Activated T-cell treated with anti-CD3 and anti-CD28 coated beads, Interleukin-2, amount 50 U/mL, for 4 hours (primary cell): Measurements from ENCODE around the gene PPIC. TPM values are rescaled to one million over a fixed set of nuclear protein-coding genes. Genes with fewer than 3 reads are reported as not detected.

Experiments used
- ATAC-seq, 2 donors: fragments of 200-7000 bp; cut with Tn5 transposase; one replicate each; pipeline ENCODE4 v1.10.0; 2021
- DNase-seq: peaks from one replicate; pipeline ENCODE4 v3.0.0-alpha.2; 2020
- H3K27me3 Mint-ChIP-seq: one replicate; pipeline ENCODE4 v1.8.0; 2021; ENCODE audit warnings: low read depth, mixed read lengths
- H3K36me3 Mint-ChIP-seq: one replicate; pipeline ENCODE4 v1.8.0; 2022; ENCODE audit warnings: mixed read lengths; ENCODE audit not compliant: insufficient read depth
- H3K4me1 Mint-ChIP-seq: one replicate; pipeline ENCODE4 v1.8.0; 2021; ENCODE audit warnings: low read depth, mixed read lengths
- H3K4me3 Mint-ChIP-seq: one replicate; pipeline ENCODE4 v1.8.0; 2021; ENCODE audit warnings: mild to moderate bottlenecking, moderate library complexity, mixed read lengths
- H3K9me3 Mint-ChIP-seq: one replicate; pipeline ENCODE4 v1.8.0; 2021; ENCODE audit warnings: mixed read lengths
- total RNA-seq, 3 donors: library from RNA; stranded (reverse); gene quantifications; one replicate each; pipeline ENCODE4 v1.2.1, GENCODE V29; 2021

The PPIC gene
- under 1 TPM in 1 of 3 donors, not detected in 2; 0.18 TPM for total RNA-seq

- ATAC-seq (peak; percentile 39 to 52), DNase-seq (no peak)
Measured at GRCh38 chr5:123036391-123037103, at the start of gene PPIC. TSS of gene PPIC (minus strand) at chr5:123036725. CDS start at chr5:123036625, 100 bp downstream.

GRCh38 chr5:123085638-123086286, 49.2 kb upstream of the PPIC start:
- H3K9me3 Mint-ChIP-seq: no peaks in the 10 kb centered on the region
- H3K4me3 Mint-ChIP-seq: no peak overlapping the region
- H3K36me3 Mint-ChIP-seq: no peaks in the 10 kb centered on the region
- no peak for DNase-seq
- no peak for ATAC-seq
- H3K4me1 Mint-ChIP-seq: peaks cover 12% of the 10 kb centered on the region
- H3K27me3 Mint-ChIP-seq: peaks cover 64% of the 10 kb centered on the region

More at GRCh38 chr5:123036391-123037103, at the start of gene PPIC:
- H3K4me3 Mint-ChIP-seq: peak within 1 kb of the TSS; percentile 37
- H3K27me3 Mint-ChIP-seq: peaks cover 60% of the 10 kb centered on the region
- peaks cover 12% of the 10 kb centered on the region for H3K4me1 Mint-ChIP-seq
- no peaks in the 10 kb centered on the region for H3K9me3 Mint-ChIP-seq
- H3K36me3 Mint-ChIP-seq: no peaks in the 10 kb centered on the region

GRCh38 chr5:123084730-123085605, 48.4 kb upstream of the PPIC start:
- Mint-ChIP-seq H3K4me1 (peaks cover 12% of the 10 kb centered on the region), H3K27me3 (peaks cover 68% of the 10 kb centered on the region), H3K9me3 (no peaks in the 10 kb centered on the region), H3K36me3 (no peaks in the 10 kb centered on the region), H3K4me3 (no peak overlapping the region)
- no peak for ATAC-seq
- no peak for DNase-seq

- ATAC-seq (no peak), DNase-seq (no peak)
- no peaks in the 10 kb centered on the region for H3K9me3 Mint-ChIP-seq
- H3K4me1 Mint-ChIP-seq: peaks cover 7% of the 10 kb centered on the region
- no peak overlapping the region for H3K4me3 Mint-ChIP-seq
- H3K27me3 Mint-ChIP-seq: peaks cover 64% of the 10 kb centered on the region
- no peaks in the 10 kb centered on the region for H3K36me3 Mint-ChIP-seq
Measured at GRCh38 chr5:123083298-123083697, 46.8 kb upstream of the PPIC start.

DNA sequence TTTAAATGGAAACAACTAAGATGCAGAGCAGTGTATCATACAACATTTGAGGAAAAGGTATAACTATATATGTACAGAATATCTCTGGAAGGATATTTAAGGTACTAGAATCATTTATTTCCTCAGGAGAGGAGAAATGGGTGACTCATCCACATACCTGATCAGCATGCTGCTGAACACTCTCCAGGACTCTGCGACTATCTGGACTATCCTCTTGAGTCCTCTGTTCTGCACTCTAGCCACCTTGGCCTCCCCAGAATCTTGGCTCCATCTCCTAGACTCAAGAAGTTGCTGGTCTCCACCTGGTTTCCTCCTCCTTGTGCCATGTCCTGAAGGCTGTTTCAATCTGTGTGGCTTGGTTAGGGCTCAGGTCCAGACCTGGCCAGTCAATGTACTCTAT, 43.7 kb upstream of the PPIC start:
- no peak for ATAC-seq
- peaks cover 2% of the 10 kb centered on the region for H3K9me3 Mint-ChIP-seq
- H3K36me3 Mint-ChIP-seq: no peaks in the 10 kb centered on the region
- peaks cover 42% of the 10 kb centered on the region for H3K27me3 Mint-ChIP-seq
- H3K4me1 Mint-ChIP-seq: no peaks in the 10 kb centered on the region
- DNase-seq: no peak
- no peak overlapping the region for H3K4me3 Mint-ChIP-seq

DNA sequence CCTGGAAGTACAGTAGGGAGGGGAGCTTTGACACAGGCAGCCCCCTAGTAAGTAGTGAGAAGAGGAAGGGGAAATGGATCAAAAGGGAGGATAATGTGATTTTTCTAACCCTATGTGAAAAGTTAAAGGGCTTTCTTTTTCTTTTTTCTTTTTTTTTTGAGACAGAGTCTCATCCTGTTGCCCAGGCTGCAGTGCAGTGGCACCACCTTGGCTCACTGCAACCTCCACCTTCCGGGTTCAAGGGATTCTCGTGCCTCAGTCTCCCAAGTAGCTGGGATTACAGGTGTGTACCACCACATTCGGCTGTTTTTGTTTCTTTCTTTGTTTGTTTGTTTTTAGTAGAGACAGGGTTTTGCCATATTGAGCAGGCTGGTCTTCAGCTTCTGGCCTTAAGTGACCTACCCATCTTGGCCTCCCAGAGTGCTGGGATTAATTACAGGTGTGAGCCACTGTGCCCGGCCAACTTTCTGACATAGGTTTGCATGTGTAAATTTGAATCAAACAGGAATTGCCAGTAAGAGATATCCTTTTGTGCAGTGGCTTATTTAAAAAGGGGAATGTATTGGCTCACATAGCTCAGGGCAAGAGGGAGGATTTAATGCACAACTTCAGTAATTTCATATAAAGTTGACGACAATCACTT, 39.1 kb upstream of the PPIC start:
- H3K27me3 Mint-ChIP-seq: peaks cover 21% of the 10 kb centered on the region
- no peak for ATAC-seq
- peaks cover 5% of the 10 kb centered on the region for H3K9me3 Mint-ChIP-seq
- DNase-seq: no peak
- no peaks in the 10 kb centered on the region for H3K36me3 Mint-ChIP-seq
- H3K4me3 Mint-ChIP-seq: no peak overlapping the region
- no peaks in the 10 kb centered on the region for H3K4me1 Mint-ChIP-seq

- no peak overlapping the region for H3K4me3 Mint-ChIP-seq
- peaks cover 3% of the 10 kb centered on the region for H3K9me3 Mint-ChIP-seq
Measured at GRCh38 chr5:123068368-123068938, 31.9 kb upstream of the PPIC start.

GRCh38 chr5:123066016-123066415, 29.5 kb upstream of the PPIC start:
- H3K9me3 Mint-ChIP-seq: peaks cover 12% of the 10 kb centered on the region

More at GRCh38 chr5:123068368-123068938, 31.9 kb upstream of the PPIC start:
- ATAC-seq (no peak), DNase-seq (no peak)
- Mint-ChIP-seq H3K4me1 (no peaks in the 10 kb centered on the region), H3K27me3 (peaks cover 15% of the 10 kb centered on the region), H3K36me3 (no peaks in the 10 kb centered on the region)

GRCh38 chr5:123059455-123059854, 22.9 kb upstream of the PPIC start:
- DNase-seq (no peak), ATAC-seq (no peak)
- Mint-ChIP-seq H3K9me3 (peaks cover 14% of the 10 kb centered on the region), H3K4me1 (no peaks in the 10 kb centered on the region), H3K36me3 (no peaks in the 10 kb centered on the region), H3K4me3 (no peak overlapping the region), H3K27me3 (peaks cover 11% of the 10 kb centered on the region)

More at GRCh38 chr5:123066016-123066415, 29.5 kb upstream of the PPIC start:
- ATAC-seq: no peak
- no peak overlapping the region for H3K4me3 Mint-ChIP-seq
- H3K4me1 Mint-ChIP-seq: no peaks in the 10 kb centered on the region
- H3K27me3 Mint-ChIP-seq: peaks cover 15% of the 10 kb centered on the region
- no peak for DNase-seq
- H3K36me3 Mint-ChIP-seq: no peaks in the 10 kb centered on the region

- ATAC-seq: no peak
Measured at GRCh38 chr5:123051206-123051605, 14.7 kb upstream of the PPIC start.

DNA sequence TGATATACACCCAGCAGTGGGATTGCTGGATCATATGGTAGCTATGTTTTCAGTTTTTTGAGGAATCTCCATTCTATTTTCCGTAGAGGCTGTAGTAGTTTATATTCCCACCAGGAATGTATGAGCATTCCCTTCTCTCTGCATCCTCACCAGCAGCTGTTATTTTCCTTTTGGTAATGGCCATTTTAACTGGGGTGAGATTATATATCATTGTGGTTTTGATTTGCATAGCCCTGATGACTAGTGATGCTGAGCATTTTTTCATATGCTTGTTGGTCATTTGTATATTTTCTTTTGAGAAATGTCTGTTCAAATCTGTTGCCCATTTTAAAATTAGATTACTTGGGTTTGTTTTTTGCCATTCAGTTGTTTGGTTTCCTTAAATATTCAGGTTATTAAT, 11.2 kb upstream of the PPIC start:
- ATAC-seq: no peak
- H3K4me1 Mint-ChIP-seq: no peaks in the 10 kb centered on the region
- peaks cover 7% of the 10 kb centered on the region for H3K9me3 Mint-ChIP-seq
- peaks cover 43% of the 10 kb centered on the region for H3K27me3 Mint-ChIP-seq
- H3K36me3 Mint-ChIP-seq: no peaks in the 10 kb centered on the region
- DNase-seq: no peak
- no peak overlapping the region for H3K4me3 Mint-ChIP-seq

More at GRCh38 chr5:123051206-123051605, 14.7 kb upstream of the PPIC start:
- Mint-ChIP-seq H3K9me3 (peaks cover 7% of the 10 kb centered on the region), H3K36me3 (no peaks in the 10 kb centered on the region), H3K4me3 (no peak overlapping the region), H3K4me1 (no peaks in the 10 kb centered on the region), H3K27me3 (peaks cover 29% of the 10 kb centered on the region)
- DNase-seq: no peak

GRCh38 chr5:123046222-123046621, 9.7 kb upstream of the PPIC start:
- DNase-seq: no peak
- H3K4me1 Mint-ChIP-seq: no peaks in the 10 kb centered on the region
- peaks cover 31% of the 10 kb centered on the region for H3K27me3 Mint-ChIP-seq
- peaks cover under 1% of the 10 kb centered on the region for H3K9me3 Mint-ChIP-seq
- H3K36me3 Mint-ChIP-seq: no peaks in the 10 kb centered on the region
- H3K4me3 Mint-ChIP-seq: no peak overlapping the region
- ATAC-seq: no peak

DNA sequence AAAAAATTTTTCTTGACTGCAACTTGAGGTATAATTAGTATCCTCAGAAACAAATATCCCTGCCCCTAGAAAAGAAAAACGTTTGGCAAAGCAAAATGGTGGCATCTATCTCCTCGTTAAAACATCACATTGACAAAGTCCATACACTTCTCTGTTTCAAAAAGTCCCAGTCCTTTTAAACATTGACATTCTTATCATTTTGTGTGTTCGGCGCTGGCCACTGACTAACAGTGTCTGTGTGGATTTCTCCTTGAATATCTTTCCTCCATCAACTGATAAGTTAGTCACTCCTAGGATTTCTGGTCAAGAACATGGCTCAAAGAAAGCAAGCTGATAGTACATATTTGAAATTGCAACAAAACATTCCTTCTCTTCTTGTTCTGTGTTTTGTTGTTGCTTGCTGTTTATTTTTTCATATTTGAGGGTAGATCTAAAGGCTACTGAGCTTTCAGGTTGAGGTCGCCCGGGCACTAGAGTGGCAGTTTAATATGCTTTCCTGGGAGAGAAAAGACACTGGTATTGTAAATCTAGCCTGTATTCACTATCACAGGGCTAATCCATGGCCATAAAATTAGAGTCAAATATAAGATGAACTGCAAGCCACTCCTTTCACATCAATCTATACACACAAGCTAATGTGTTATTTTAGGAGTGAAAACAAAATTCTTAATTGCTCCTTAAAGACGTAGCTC, 8.5 kb upstream of the PPIC start:
- no peak overlapping the region for H3K4me3 Mint-ChIP-seq
- H3K36me3 Mint-ChIP-seq: no peaks in the 10 kb centered on the region
- DNase-seq: no peak
- no peaks in the 10 kb centered on the region for H3K9me3 Mint-ChIP-seq
- H3K4me1 Mint-ChIP-seq: no peaks in the 10 kb centered on the region
- ATAC-seq: no peak
- peaks cover 33% of the 10 kb centered on the region for H3K27me3 Mint-ChIP-seq
